HCT116 (cell line): Measurements from ENCODE around the gene NPB. TPM values are rescaled to one million over a fixed set of nuclear protein-coding genes. Genes with fewer than 3 reads are reported as not detected.

ENCODE experiments used
- ATAC-seq: fragments of 200-7000 bp; cut with Tn5 transposase; 2 replicates; pipeline ENCODE4 v1.9.1; 2020; ENCODE audit warnings: mild to moderate bottlenecking, moderate library complexity
- BruUV-seq: library from RNA; stranded (reverse); fragments of 400-500 nt; replicated peaks from 2 replicates; lab custom pipeline; 2021; lab: Mats Ljungman, UMichigan
- CTCF ChIA-PET: fragments of 300-600 bp; sonication (Branson Sonifier 250); formaldehyde crosslinking; loops from one replicate; lab custom pipeline; 2021; ENCODE audit warnings: antibody characterized with exemption; lab: Charles Lee
- POLR2A ChIA-PET: fragments of 300-600, 350-600 bp; sonication (Branson Sonifier 250); formaldehyde crosslinking; loops from one replicate; lab custom pipeline; 2021; ENCODE audit warnings: antibody characterized with exemption; lab: Charles Lee
- RAD21 ChIA-PET, 2 experiments: fragments of 300-600 bp; sonication (Branson Sonifier 250); formaldehyde crosslinking; loops; one replicate each; lab custom pipeline; 2023; ENCODE audit warnings: low total read pairs in 2 of 2; ENCODE audit not compliant: uncharacterized antibody in 2 of 2, unreplicated experiment in 2 of 2, low non-redundant PET in 1 of 2; lab: Charles Lee
- DNase-seq: peaks from one replicate; pipeline ENCODE4 v3.0.0-alpha.2; 2010; ENCODE audit warnings: low read depth, low spot score
- H2AFZ ChIP-seq: fragments of 200-600 bp; shearing (Covaris generic), sonication (generic); 2 replicates; pipeline ENCODE4 v1.6.1; 2017; ENCODE audit warnings: low read depth, mixed run types, mixed read lengths, antibody characterized with exemption, low read length; ENCODE audit not compliant: poor library complexity, severe bottlenecking
- H3K27ac ChIP-seq: 2 replicates; pipeline ENCODE4 v1.5.1; 2012; ENCODE audit warnings: low read depth, low read length
- H3K27me3 ChIP-seq: fragments of 200-600 bp; sonication (generic); 2 replicates; pipeline ENCODE4 v1.6.1; 2016; ENCODE audit warnings: mixed run types, low read length, mixed read lengths; ENCODE audit not compliant: insufficient read depth
- H3K36me3 ChIP-seq, 2 experiments: fragments of 200-500 bp in 1 of 2; fragments of 200-600 bp in 1 of 2; sonication (Bioruptor generic) in 1 of 2; sonication (generic) in 1 of 2; 2 replicates each; pipeline versions ENCODE4 v1.5.1 to v1.6.1; 2014 to 2016; ENCODE audit warnings: low read length in 2 of 2, inconsistent platforms in 1 of 2, mixed read lengths in 1 of 2, mixed run types in 1 of 2; ENCODE audit not compliant: insufficient read depth in 2 of 2, control insufficient read depth in 1 of 2
- H3K4me1 ChIP-seq, 2 experiments: fragments of 200-600 bp in 1 of 2; sonication (generic) in 1 of 2; 2 replicates each; pipeline versions ENCODE4 v1.5.1 to v1.6.1; 2012 to 2017; ENCODE audit warnings: low read length in 2 of 2, inconsistent platforms in 1 of 2, mild to moderate bottlenecking in 1 of 2, mixed read lengths in 1 of 2, mixed run types in 1 of 2, moderate library complexity in 1 of 2; ENCODE audit not compliant: insufficient read depth in 2 of 2, control insufficient read depth in 1 of 2
- H3K4me2 ChIP-seq: fragments of 200-600 bp; sonication (generic); 2 replicates; pipeline ENCODE4 v1.6.1; 2017; ENCODE audit warnings: mixed run types, low read length, mixed read lengths
- H3K4me3 ChIP-seq, 2 experiments: fragments of 200-600 bp in 1 of 2; sonication (generic) in 1 of 2; replicated peaks in 1 of 2; 2 replicates each; pipeline ENCODE4 v1.5.1; 2011 to 2016; ENCODE audit warnings: low read length in 2 of 2, control low read depth in 1 of 2, low read depth in 1 of 2, mild to moderate bottlenecking in 1 of 2, mixed read lengths in 1 of 2, mixed run types in 1 of 2
- H3K79me2 ChIP-seq: fragments of 200-600 bp; sonication (generic); 2 replicates; pipeline ENCODE4 v1.6.1; 2017; ENCODE audit warnings: mild to moderate bottlenecking, mixed run types, low read length, moderate library complexity, mixed read lengths; ENCODE audit not compliant: insufficient read depth
- H3K9ac ChIP-seq: fragments of 200-600 bp; sonication (generic); 2 replicates; pipeline ENCODE4 v1.6.1; 2016; ENCODE audit warnings: low read length, mixed read lengths
- H3K9me2 ChIP-seq: fragments of 200-600 bp; sonication (generic), shearing (Covaris generic); 2 replicates; pipeline ENCODE4 v1.6.1; 2017; ENCODE audit warnings: mixed run types, mild to moderate bottlenecking, moderate library complexity; ENCODE audit not compliant: insufficient read depth
- H3K9me3 ChIP-seq, 2 experiments: fragments of 200-500 bp in 1 of 2; fragments of 200-600 bp in 1 of 2; sonication (Bioruptor generic) in 1 of 2; sonication (generic) in 1 of 2; 2 replicates each; pipeline ENCODE4 v1.6.1; 2014 to 2017; ENCODE audit warnings: low read length in 2 of 2, mixed read lengths in 2 of 2, inconsistent platforms in 1 of 2, low read depth in 1 of 2, mild to moderate bottlenecking in 1 of 2, mixed run types in 1 of 2, moderate library complexity in 1 of 2; ENCODE audit not compliant: control insufficient read depth in 1 of 2, insufficient read depth in 1 of 2
- H4K20me1 ChIP-seq: fragments of 200-600 bp; sonication (generic), shearing (Covaris generic); 2 replicates; pipeline ENCODE4 v1.6.1; 2017; ENCODE audit warnings: mixed run types, mild to moderate bottlenecking, moderate library complexity; ENCODE audit not compliant: insufficient read depth
- ATF3 ChIP-seq: IDR thresholded peaks from 2 replicates; pipeline ENCODE4 v1.6.1; 2012
- CEBPB ChIP-seq: IDR thresholded peaks from 2 replicates; pipeline ENCODE4 v1.6.1; 2012; ENCODE audit warnings: low read depth
- CTCF ChIP-seq, 3 experiments: fragments of 200-600 bp in 1 of 3; sonication (generic) in 1 of 3; IDR thresholded peaks in 2 of 3; conservative IDR thresholded peaks in 1 of 3; 2 replicates each; pipeline ENCODE4 v1.5.1; 2012 to 2017; ENCODE audit warnings: low read depth in 2 of 3, low read length in 2 of 3, antibody characterized with exemption in 1 of 3, borderline replicate concordance in 1 of 3, control low read depth in 1 of 3, mild to moderate bottlenecking in 1 of 3, mixed read lengths in 1 of 3, mixed run types in 1 of 3, moderate library complexity in 1 of 3; ENCODE audit not compliant: insufficient read depth in 1 of 3
- EGR1 ChIP-seq: IDR thresholded peaks from 2 replicates; pipeline ENCODE4 v1.6.1; 2012; ENCODE audit warnings: low read depth
- ELF1 ChIP-seq: IDR thresholded peaks from 2 replicates; pipeline ENCODE4 v1.6.1; 2012; ENCODE audit warnings: low read depth, borderline replicate concordance
- EZH2 ChIP-seq: fragments of 200-600 bp; sonication (generic); IDR thresholded peaks from 2 replicates; pipeline ENCODE4 v1.6.1; 2017; ENCODE audit warnings: antibody characterized with exemption, mixed run types
- FOSL1 ChIP-seq: IDR thresholded peaks from 2 replicates; pipeline ENCODE4 v1.6.1; 2012; ENCODE audit warnings: low read depth
- JUND ChIP-seq: IDR thresholded peaks from 2 replicates; pipeline ENCODE4 v1.6.1; 2012
- MAX ChIP-seq: IDR thresholded peaks from 2 replicates; pipeline ENCODE4 v1.6.1; 2012
- POLR2AphosphoS5 ChIP-seq: IDR thresholded peaks from 2 replicates; pipeline ENCODE4 v1.6.1; 2011; ENCODE audit warnings: mild to moderate bottlenecking, low read depth, low read length, moderate library complexity
- RAD21 ChIP-seq: IDR thresholded peaks from 2 replicates; pipeline ENCODE4 v1.6.1; 2012; ENCODE audit warnings: low read depth, mild to moderate bottlenecking
- SRF ChIP-seq: IDR thresholded peaks from 2 replicates; pipeline ENCODE4 v1.6.1; 2012; ENCODE audit warnings: low read depth
- TCF7L2 ChIP-seq: IDR thresholded peaks from 2 replicates; pipeline ENCODE4 v1.7.0; 2011; ENCODE audit warnings: borderline replicate concordance, inconsistent platforms; ENCODE audit not compliant: insufficient read depth, insufficient read length; ENCODE audit errors: extremely low read depth
- ZNF274 ChIP-seq: fragments of 200-500 bp; sonication (Bioruptor generic); IDR thresholded peaks from 2 replicates; pipeline ENCODE4 v1.6.1; 2014; ENCODE audit warnings: mild to moderate bottlenecking, low read depth, low read length, inconsistent platforms
- intact Hi-C: fragments of 100-400 bp; cut with micrococcal nuclease; formaldehyde crosslinking; loops from 2 replicates; pipeline ENCODE4 v1.10.0; 2022
- total RNA-seq: library from RNA; stranded (reverse); gene quantifications from one replicate; pipeline ENCODE4 v1.2.1, GENCODE V29; 2021; ENCODE audit not compliant: unreplicated experiment

Gene NPB
- total RNA-seq, 1 experiment from 2014 or later, result 1.2 TPM

GRCh38 chr17:81909966-81910839 is 8.2 kb downstream of the NPB start:
- no peaks in the 10 kb centered on the region for H4K20me1 ChIP-seq
- intact Hi-C loops, result loop anchor here (5.0 kb wide), 1 partner anchor 112 kb away; the partner anchor contains the start of genes CENPX and LRRC45
- TF ChIP-seq FOSL1, result no peak
- TF ChIP-seq ZNF274, result no peak
- no peak for TF ChIP-seq JUND
- TF ChIP-seq MAX, result no peak
- TF ChIP-seq ELF1, result no peak
- TF ChIP-seq CEBPB, result no peak
- no peak for TF ChIP-seq POLR2AphosphoS5
- no peak for TF ChIP-seq SRF
- no peak for TF ChIP-seq EZH2
- no peak for TF ChIP-seq CTCF (IDR thresholded peaks at IDR 0.05 in 2 of 3, conservative IDR thresholded peaks at IDR 0.05 in 1 of 3; ENCODE audit: borderline replicate concordance in 1 of 3, insufficient read depth in 1 of 3, low read depth in 2 of 3, low read length in 2 of 3)
- TF ChIP-seq EGR1, result no peak
- no peak for TF ChIP-seq RAD21
- no peak for TF ChIP-seq ATF3
- TF ChIP-seq TCF7L2, result no peak
- TF ChIP-seq, all 23 proteins: peak for 0

More at GRCh38 chr17:81909966-81910839, 8.2 kb downstream of the NPB start:
- no peaks in the 10 kb centered on the region for H3K9me2 ChIP-seq
- BruUV-seq, result no TSS peak
- no peaks in the 10 kb centered on the region for H3K9me3 ChIP-seq
- ChIA-PET CTCF (no interaction called here), POLR2A (no interaction called here), RAD21 (interaction anchor here in 1 of 2 experiments (0.6 kb wide), 1 partner anchor 40 kb away, joined by 3 read pairs; no protein-coding TSS in a partner anchor)
- H3K27me3 ChIP-seq, result no peaks in the 10 kb centered on the region
- DNase-seq, result no peak
- peaks cover 13 to 32% of the 10 kb centered on the region in 2 experiments for H3K36me3 ChIP-seq
- H3K4me1 ChIP-seq, result peaks cover 28 to 39% of the 10 kb centered on the region in 2 experiments
- peak overlapping the region; percentile 98 for H3K4me2 ChIP-seq
- no peak for ATAC-seq
- H3K79me2 ChIP-seq, result peaks cover 15% of the 10 kb centered on the region; the same call in 1 of the 2 replicates
- H3K9ac ChIP-seq, result peak overlapping the region; percentile 81
- no peak overlapping the region for H2AFZ ChIP-seq
- H3K4me3 ChIP-seq, result peak overlapping the region; percentile 85 to 94
- peak overlapping the region; percentile 72 for H3K27ac ChIP-seq
